Measurements from ENCODE around the gene OR10A3. TPM values are rescaled to one million over a fixed set of nuclear protein-coding genes. Genes with fewer than 3 reads are reported as not detected.
"Not testable (repeated sequence)": the region's sequence is repeated elsewhere in the genome, so short reads cannot be mapped to it uniquely, and the experiment has no call there.

OR10A3 gene
- not detected for total RNA-seq

GRCh38 chr11:7941608-7942007, at the start of gene OR10A3:
Gene OR10A3 (minus strand): TSS chr11:7941708. CDS start chr11:7939520, 2,188 bp downstream.
- DNase-seq (ENCODE audit: low spot score): no peak

GRCh38 chr11:7987560-7987883, 46.0 kb upstream of the OR10A3 start:
- not testable (repeated sequence) for DNase-seq (ENCODE audit: low spot score)

GRCh38 chr11:7986768-7987559, 45.5 kb upstream of the OR10A3 start, which contains the start of gene EIF3F:
Gene EIF3F (plus strand): TSS chr11:7987337. CDS start chr11:7987353, 16 bp downstream.
- DNase-seq (ENCODE audit: low spot score): peak; percentile 98

GRCh38 chr11:7983832-7984590, 42.5 kb upstream of the OR10A3 start:
- DNase-seq (ENCODE audit: low spot score): no peak

- DNase-seq (ENCODE audit: low spot score): no peak
These were observed 41.1 kb upstream of the OR10A3 start for GRCh38 chr11:7982582-7983119.

- no peak for DNase-seq (ENCODE audit: low spot score)
These were observed 40.2 kb upstream of the OR10A3 start for GRCh38 chr11:7981619-7982157.

GRCh38 chr11:7977232-7977917, 35.9 kb upstream of the OR10A3 start:
- no peak for DNase-seq (ENCODE audit: low spot score)

- DNase-seq (ENCODE audit: low spot score): no peak
These were observed 33.2 kb upstream of the OR10A3 start for GRCh38 chr11:7974668-7975067.

GRCh38 chr11:7973011-7973410, 31.5 kb upstream of the OR10A3 start:
- no peak for DNase-seq (ENCODE audit: low spot score)

- DNase-seq (ENCODE audit: low spot score): no peak
These were observed 30.3 kb upstream of the OR10A3 start for GRCh38 chr11:7971846-7972245.

- DNase-seq (ENCODE audit: low spot score): no peak
These were observed 28.5 kb upstream of the OR10A3 start for GRCh38 chr11:7969756-7970646.

- no peak for DNase-seq (ENCODE audit: low spot score)
These were observed 27.2 kb upstream of the OR10A3 start for GRCh38 chr11:7968686-7969085.

- no peak for DNase-seq (ENCODE audit: low spot score)
These were observed 26.3 kb upstream of the OR10A3 start for GRCh38 chr11:7967826-7968225.

GRCh38 chr11:7967097-7967496, 25.6 kb upstream of the OR10A3 start:
- no peak for DNase-seq (ENCODE audit: low spot score)

- DNase-seq (ENCODE audit: low spot score): no peak
These were observed 23.9 kb upstream of the OR10A3 start, which contains the start of gene NLRP10 for GRCh38 chr11:7965386-7965785. Gene NLRP10 (minus strand): TSS chr11:7965447. CDS start chr11:7963495, 1,952 bp downstream.

GRCh38 chr11:7964873-7965272, 23.4 kb upstream of the OR10A3 start:
- DNase-seq (ENCODE audit: low spot score): no peak

- DNase-seq (ENCODE audit: low spot score): no peak
These were observed 22.8 kb upstream of the OR10A3 start for GRCh38 chr11:7964261-7964660.

GRCh38 chr11:7955191-7955590, 13.7 kb upstream of the OR10A3 start:
- no peak for DNase-seq (ENCODE audit: low spot score)

GRCh38 chr11:7949934-7950333, 8.4 kb upstream of the OR10A3 start:
- no peak for DNase-seq (ENCODE audit: low spot score)

- DNase-seq (ENCODE audit: low spot score): no peak
These were observed 2.6 kb upstream of the OR10A3 start for GRCh38 chr11:7944123-7944522.

- no peak for DNase-seq (ENCODE audit: low spot score)
These were observed 362 bp downstream of the OR10A3 start for GRCh38 chr11:7941146-7941545.

Measured in mucosa of gallbladder (tissue), 1 donor.